Kidney epithelial cell (primary cell): ENCODE measurements around the gene VWA5B1. TPM values are rescaled to one million over a fixed set of nuclear protein-coding genes. Genes with fewer than 3 reads are reported as not detected.

ENCODE experiments used
- DNase-seq: peaks from one replicate; pipeline ENCODE4 v3.0.0-alpha.2; 2010; ENCODE audit warnings: low read depth
- H3K27me3 ChIP-seq: 2 replicates; pipeline ENCODE4 v1.6.0; 2011; ENCODE audit warnings: low read length; ENCODE audit not compliant: control insufficient read depth, insufficient read depth
- H3K36me3 ChIP-seq: 2 replicates; pipeline ENCODE4 v1.5.1; 2011; ENCODE audit warnings: low read length; ENCODE audit not compliant: control insufficient read depth, insufficient read depth
- H3K4me3 ChIP-seq: 2 replicates; pipeline ENCODE4 v1.5.1; 2011; ENCODE audit warnings: low read depth, mild to moderate bottlenecking, control low read depth, low read length
- total RNA-seq: library from RNA; depleted of rRNA; stranded (reverse); fragments of >200 nt; gene quantifications from 2 replicates; pipeline ENCODE4 v1.2.3, GENCODE V29; 2015
- TF ChIP-seq, protein P1 (sequence below): IDR thresholded peaks from 2 replicates; pipeline ENCODE4 v1.5.1; 2011; ENCODE audit warnings: mild to moderate bottlenecking, moderate library complexity, low read length, control low read depth, inconsistent platforms; ENCODE audit not compliant: insufficient read depth, poor library complexity, severe bottlenecking

Gene VWA5B1
- total RNA-seq, 1 donor from 2014 or later, result not detected

DNA sequence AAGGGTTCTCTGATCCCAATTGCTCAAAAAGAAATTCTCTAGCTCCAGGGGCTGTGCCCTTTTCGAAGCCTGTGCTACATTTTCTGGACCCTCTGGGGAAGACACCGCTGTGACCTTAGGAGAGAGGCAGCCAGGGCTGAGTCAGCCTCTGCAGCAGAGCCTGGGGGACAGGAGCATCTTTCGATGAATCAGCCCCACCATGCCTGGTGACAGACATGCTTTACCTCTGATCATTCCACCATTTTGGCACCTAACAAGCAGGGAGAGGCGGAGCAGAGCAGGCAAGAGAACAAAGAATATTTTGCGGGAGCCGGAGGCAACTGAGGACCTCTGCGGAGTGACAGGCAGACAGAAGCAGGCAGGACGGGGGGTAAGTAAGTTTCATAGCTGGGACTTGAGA, 84.9 kb downstream of the VWA5B1 start:
- Histone ChIP-seq H3K4me3 (no peak overlapping the region), H3K27me3 (peaks cover 7% of the 10 kb centered on the region), H3K36me3 (no peaks in the 10 kb centered on the region)
- DNase-seq, result no peak
- TF ChIP-seq, protein P1, sequence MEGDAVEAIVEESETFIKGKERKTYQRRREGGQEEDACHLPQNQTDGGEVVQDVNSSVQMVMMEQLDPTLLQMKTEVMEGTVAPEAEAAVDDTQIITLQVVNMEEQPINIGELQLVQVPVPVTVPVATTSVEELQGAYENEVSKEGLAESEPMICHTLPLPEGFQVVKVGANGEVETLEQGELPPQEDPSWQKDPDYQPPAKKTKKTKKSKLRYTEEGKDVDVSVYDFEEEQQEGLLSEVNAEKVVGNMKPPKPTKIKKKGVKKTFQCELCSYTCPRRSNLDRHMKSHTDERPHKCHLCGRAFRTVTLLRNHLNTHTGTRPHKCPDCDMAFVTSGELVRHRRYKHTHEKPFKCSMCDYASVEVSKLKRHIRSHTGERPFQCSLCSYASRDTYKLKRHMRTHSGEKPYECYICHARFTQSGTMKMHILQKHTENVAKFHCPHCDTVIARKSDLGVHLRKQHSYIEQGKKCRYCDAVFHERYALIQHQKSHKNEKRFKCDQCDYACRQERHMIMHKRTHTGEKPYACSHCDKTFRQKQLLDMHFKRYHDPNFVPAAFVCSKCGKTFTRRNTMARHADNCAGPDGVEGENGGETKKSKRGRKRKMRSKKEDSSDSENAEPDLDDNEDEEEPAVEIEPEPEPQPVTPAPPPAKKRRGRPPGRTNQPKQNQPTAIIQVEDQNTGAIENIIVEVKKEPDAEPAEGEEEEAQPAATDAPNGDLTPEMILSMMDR, result no peak

DNA sequence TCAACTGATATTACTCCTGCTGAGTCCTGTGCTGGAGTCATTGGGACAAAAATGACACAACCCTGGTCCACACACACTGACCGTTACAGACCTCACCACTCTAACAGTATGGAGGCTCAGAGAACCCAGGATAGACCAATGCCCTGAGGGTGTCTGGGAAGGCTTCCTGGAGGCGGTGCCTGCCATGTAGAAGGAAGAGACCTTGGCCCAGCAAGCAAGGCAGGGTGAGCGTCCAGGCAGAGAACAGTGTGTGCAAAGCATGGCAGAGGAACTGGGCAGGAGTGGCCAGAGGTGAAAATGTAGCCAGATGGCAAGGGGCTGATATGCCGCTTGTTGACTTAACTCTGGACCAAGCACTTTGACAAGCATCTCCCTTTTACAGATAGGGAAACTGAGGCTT, 85.5 kb downstream of the VWA5B1 start:
- H3K27me3 ChIP-seq, result peaks cover 7% of the 10 kb centered on the region
- DNase-seq, result no peak
- H3K36me3 ChIP-seq, result no peaks in the 10 kb centered on the region
- no peak overlapping the region for H3K4me3 ChIP-seq
- TF ChIP-seq, protein P1, result no peak

- peaks cover 4% of the 10 kb centered on the region for H3K27me3 ChIP-seq
- TF ChIP-seq, protein P1, result peak; percentile 83
- no peaks in the 10 kb centered on the region for H3K36me3 ChIP-seq
- DNase-seq, result no peak
- H3K4me3 ChIP-seq, result no peak overlapping the region
These were observed 86.3 kb downstream of the VWA5B1 start for GRCh38 chr1:20376880-20377494.

- H3K27me3 ChIP-seq, result peaks cover 4% of the 10 kb centered on the region
- no peak for DNase-seq
- H3K4me3 ChIP-seq, result no peak overlapping the region
- TF ChIP-seq, protein P1, result no peak
- H3K36me3 ChIP-seq, result no peaks in the 10 kb centered on the region
These were observed 87.0 kb downstream of the VWA5B1 start for GRCh38 chr1:20377516-20378270.

GRCh38 chr1:20379075-20379474, 88.4 kb downstream of the VWA5B1 start:
- H3K27me3 ChIP-seq, result peaks cover 4% of the 10 kb centered on the region
- DNase-seq, result no peak

More at GRCh38 chr1:20379075-20379474, 88.4 kb downstream of the VWA5B1 start:
- TF ChIP-seq, protein P1, result no peak
- H3K4me3 ChIP-seq, result no peak overlapping the region
- H3K36me3 ChIP-seq, result no peaks in the 10 kb centered on the region
